ENCODE results near the gene MUCL3. TPM values are rescaled to one million over a fixed set of nuclear protein-coding genes. Genes with fewer than 3 reads are reported as not detected.
"Not testable (repeated sequence)": the region's sequence is repeated elsewhere in the genome, so short reads cannot be mapped to it uniquely, and the experiment has no call there.

The MUCL3 gene
- total RNA-seq, 1 donor from 2014 or later: not detected

GRCh38 chr6:30974490-30975252, 33.9 kb downstream of the MUCL3 start:
- FAIRE-seq (no peak), DNase-seq (ENCODE audit: low spot score in 2 of 2) (no peak)

DNA sequence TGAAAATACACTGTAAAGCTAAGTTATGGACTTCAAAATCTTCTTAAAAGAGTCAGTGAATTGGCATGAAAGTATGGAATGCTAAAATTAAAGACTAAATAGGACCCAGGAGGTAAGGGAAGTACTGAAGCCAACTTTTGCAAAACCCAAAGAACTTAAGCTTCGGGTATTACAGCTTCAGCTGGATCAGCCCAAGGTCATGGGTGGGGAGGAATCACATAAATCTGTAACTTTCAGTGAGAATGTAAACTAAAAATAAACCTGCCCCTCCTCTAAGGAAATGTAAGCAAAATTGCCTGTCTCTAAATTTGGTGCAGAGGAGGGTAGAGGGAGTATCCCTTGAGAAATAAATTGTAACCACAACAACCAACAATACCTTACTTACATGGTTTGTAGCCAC, 38.4 kb downstream of the MUCL3 start:
- DNase-seq (ENCODE audit: low spot score in 2 of 2) (no peak), FAIRE-seq (no peak)

GRCh38 chr6:30979690-30980089, 38.9 kb downstream of the MUCL3 start:
- FAIRE-seq (no peak), DNase-seq (ENCODE audit: low spot score in 2 of 2) (no peak)

DNA sequence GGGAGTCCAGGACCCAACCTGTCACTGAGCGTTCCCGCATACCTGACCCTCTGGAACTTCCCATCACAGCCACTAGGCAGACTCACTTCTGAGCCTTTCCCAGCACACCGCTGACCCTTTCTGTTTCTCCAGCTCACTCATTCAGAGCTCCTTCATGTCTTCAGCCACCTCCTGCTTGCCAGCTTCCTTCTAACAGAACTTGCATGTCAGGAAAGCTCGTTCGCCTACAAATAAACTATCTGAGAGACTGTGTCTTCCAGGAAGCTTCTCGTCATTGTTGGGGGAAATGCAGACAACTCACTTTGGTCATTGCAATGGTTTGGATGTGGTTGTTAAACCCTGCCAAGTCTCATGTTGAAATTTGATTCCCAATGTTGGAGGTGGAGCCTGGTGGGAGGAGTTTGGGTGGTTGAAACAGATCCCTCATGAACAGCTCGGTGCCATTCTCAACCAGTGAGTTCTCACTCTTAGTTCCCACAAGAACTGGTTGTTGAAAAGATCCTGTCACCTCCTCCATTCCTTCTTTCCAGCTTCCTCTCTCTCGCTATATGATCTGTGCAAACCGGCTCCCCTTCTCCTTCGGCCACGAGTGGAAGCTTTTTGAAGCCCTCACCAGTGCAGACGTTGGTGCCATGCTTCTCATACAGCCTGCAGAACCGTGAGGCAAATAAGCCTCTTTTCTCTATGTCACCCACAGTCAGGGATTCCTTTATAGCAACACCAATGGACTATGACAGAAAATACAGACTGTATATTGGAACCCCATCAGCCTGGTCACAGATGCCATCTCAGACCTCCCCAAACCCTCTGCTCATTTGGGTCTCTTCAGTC, 41.4 kb downstream of the MUCL3 start:
- FAIRE-seq (no peak), DNase-seq (ENCODE audit: low spot score in 2 of 2) (no peak)

GRCh38 chr6:30983439-30983838, 42.7 kb downstream of the MUCL3 start, which contains the start of gene MUC21:
MUC21 (plus strand) TSS chr6:30983718; CDS start chr6:30983959, 241 bp downstream.
- FAIRE-seq (no peak), DNase-seq (ENCODE audit: low spot score in 2 of 2) (no peak)

DNA sequence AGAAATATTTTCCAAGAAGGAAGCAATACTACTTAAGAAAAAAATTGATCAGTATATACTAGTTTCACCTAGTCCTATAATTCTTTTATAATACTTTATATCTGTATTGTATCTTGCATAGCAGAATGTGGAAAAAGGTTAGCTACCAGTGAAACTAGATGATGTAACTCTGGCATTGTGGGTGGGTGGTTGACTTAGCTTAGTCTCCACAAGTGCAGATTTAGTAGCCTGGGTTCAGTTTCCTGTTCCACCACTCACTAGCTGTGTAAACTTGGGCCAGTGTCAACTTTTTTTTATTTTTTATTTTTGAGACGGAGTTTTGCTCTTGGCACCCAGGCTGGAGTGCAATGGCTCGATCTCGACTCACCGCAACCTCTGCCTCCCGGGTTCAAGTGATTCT, 44.7 kb downstream of the MUCL3 start:
- DNase-seq (ENCODE audit: low spot score in 2 of 2) (no peak), FAIRE-seq (no peak)

- FAIRE-seq: no peak
- no peak for DNase-seq (ENCODE audit: low spot score in 2 of 2)
Measured at GRCh38 chr6:30987304-30987703, 46.5 kb downstream of the MUCL3 start.

DNA sequence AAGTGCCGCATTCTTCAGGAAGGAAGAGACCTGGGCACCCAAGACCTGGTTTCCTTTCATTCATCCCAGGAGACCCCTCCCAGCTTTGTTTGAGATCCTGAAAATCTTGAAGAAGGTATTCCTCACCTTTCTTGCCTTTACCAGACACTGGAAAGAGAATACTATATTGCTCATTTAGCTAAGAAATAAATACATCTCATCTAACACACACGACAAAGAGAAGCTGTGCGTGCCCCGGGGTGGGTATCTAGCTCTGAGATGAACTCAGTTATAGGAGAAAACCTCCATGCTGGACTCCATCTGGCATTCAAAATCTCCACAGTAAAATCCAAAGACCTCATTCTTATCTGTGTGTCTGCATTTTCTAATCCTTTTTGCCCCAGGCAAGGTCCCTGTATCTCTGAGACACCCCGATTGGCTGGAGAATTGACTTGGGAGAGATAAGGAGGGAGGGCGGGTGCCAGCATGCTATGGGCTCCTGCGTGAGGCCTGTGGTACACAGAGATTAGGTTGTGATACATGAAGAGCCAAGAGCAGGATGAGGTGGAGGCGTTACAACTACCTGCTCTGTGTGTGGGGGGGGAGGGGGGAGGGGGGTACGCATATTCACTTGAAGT, 47.5 kb downstream of the MUCL3 start:
- no peak for FAIRE-seq

DNA sequence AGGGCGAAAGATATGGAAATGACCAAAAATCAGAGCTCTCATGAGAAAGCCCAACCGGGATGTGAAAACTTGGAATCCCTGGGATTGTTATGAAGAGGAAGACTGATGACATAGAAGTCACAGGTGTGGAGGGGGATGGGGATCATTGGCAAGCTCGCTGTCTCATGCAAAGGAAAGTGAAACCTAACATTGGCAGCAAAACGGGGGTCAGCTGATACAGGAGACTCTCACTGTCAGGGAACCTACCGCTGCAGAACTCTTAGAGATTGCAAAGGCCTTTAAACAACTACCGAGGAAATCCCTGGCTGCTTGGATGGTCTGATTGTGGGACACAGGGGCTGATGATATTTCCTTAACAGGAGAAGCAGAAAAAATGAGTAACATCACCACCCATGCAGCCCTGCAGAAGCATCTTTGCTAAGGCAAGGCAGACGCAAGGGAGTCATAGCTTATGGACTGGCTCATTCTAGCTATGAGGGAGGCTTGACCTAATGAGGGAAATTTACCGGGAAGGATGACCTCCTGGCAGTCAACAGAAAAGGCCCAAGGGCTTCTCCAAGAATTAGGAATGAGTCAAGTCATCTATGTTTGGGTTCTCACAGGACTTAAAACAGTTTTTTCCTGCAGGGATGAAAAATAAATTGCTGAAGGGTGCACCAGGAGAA, 49.8 kb downstream of the MUCL3 start:
- no peak for DNase-seq (ENCODE audit: low spot score in 2 of 2)
- no peak for FAIRE-seq

More for the DNA sequence above, 47.5 kb downstream of the MUCL3 start:
- no peak for DNase-seq (ENCODE audit: low spot score in 2 of 2)

GRCh38 chr6:30991891-30992290, 51.1 kb downstream of the MUCL3 start:
- FAIRE-seq (no peak), DNase-seq (ENCODE audit: low spot score in 2 of 2) (no peak)

DNA sequence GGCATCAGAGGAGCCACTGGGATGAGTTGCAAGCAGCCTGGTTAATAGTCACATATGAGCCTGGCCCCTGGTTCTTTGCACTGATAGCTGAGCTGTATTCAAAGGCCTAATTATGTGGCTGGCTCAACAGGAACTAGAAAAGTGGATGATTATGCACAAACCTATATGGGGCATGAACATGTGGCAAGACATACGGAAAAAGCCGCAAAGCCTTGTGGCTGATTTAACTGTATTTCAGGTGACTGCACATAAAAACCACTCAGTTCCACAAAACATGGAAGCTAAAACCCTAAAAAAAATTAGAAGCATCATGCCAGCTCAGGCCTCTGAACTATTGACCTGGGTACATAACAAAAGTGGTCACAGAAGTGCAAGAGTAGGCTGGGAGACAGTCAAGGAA, 56.5 kb downstream of the MUCL3 start:
- DNase-seq (ENCODE audit: low spot score in 2 of 2): no peak
- no peak for FAIRE-seq

GRCh38 chr6:30998785-30999184, 58.0 kb downstream of the MUCL3 start:
- DNase-seq (ENCODE audit: low spot score in 2 of 2) (no peak), FAIRE-seq (no peak)

- not testable (repeated sequence) for DNase-seq (ENCODE audit: low spot score in 2 of 2); FAIRE-seq
Measured at GRCh38 chr6:31000067-31000860, 59.5 kb downstream of the MUCL3 start.

- FAIRE-seq: no peak
Measured at GRCh38 chr6:31001281-31001888, 60.6 kb downstream of the MUCL3 start.

GRCh38 chr6:31002471-31002870, 61.7 kb downstream of the MUCL3 start:
- FAIRE-seq (no peak), DNase-seq (ENCODE audit: low spot score in 2 of 2) (no peak)

More at GRCh38 chr6:31001281-31001888, 60.6 kb downstream of the MUCL3 start:
- DNase-seq (ENCODE audit: low spot score in 2 of 2): no peak

All from frontal cortex (tissue), 4 donors.